ENCODE results near the gene FOXRED2. TPM values are rescaled to one million over a fixed set of nuclear protein-coding genes. Genes with fewer than 3 reads are reported as not detected.
A peak's percentile ranks its signal among the peaks of the same experiment; 100 is the strongest.

Gene FOXRED2
- polyA plus RNA-seq, 1 donor from 2014 or later = 7.9 TPM

GRCh38 chr22:36456464-36456845 lies 50.4 kb downstream of the FOXRED2 start:
- Histone ChIP-seq H3K79me2 (replicated peaks; ENCODE audit: insufficient read depth, low read length) (no peaks in the 10 kb centered on the region), H3K4me3 (ENCODE audit: low read length) (no peak overlapping the region), H4K20me1 (ENCODE audit: insufficient read depth) (no peaks in the 10 kb centered on the region), H3K9me3 (ENCODE audit: low read length) (no peaks in the 10 kb centered on the region), H3K4me2 (ENCODE audit: low read length) (no peak overlapping the region), H3K27ac (ENCODE audit: low read length) (no peak overlapping the region), H3K27me3 (ENCODE audit: insufficient read depth, low read depth, low read length) (no peaks in the 10 kb centered on the region), H3K9me2 (ENCODE audit: insufficient read depth, low read length) (no peaks in the 10 kb centered on the region), H3K9ac (ENCODE audit: low read length) (no peak overlapping the region), H2AFZ (ENCODE audit: low read depth, low read length) (no peak overlapping the region), H3F3A (ENCODE audit: insufficient read depth, low read length, poor library complexity, severe bottlenecking) (no peaks in the 10 kb centered on the region), H3K36me3 (ENCODE audit: insufficient read depth, low read length) (no peaks in the 10 kb centered on the region)
- TF ChIP-seq SMC3 (conservative IDR thresholded peaks at IDR 0.05; ENCODE audit: poor library complexity) (no peak), EP300 (conservative IDR thresholded peaks at IDR 0.05; ENCODE audit: poor library complexity, severe bottlenecking) (no peak), RAD21 (conservative IDR thresholded peaks at IDR 0.05) (no peak), MXI1 (conservative IDR thresholded peaks at IDR 0.05; ENCODE audit: poor library complexity, severe bottlenecking) (no peak), TAF1 (IDR thresholded peaks at IDR 0.05; ENCODE audit: low read depth) (no peak), EZH2 (IDR thresholded peaks at IDR 0.05; ENCODE audit: borderline replicate concordance, insufficient read depth, low read length, poor library complexity, severe bottlenecking) (no peak), POLR2AphosphoS5 (IDR thresholded peaks at IDR 0.05) (no peak), REST (IDR thresholded peaks at IDR 0.05; ENCODE audit: borderline replicate concordance) (no peak)
- TF ChIP-seq, protein P1, sequence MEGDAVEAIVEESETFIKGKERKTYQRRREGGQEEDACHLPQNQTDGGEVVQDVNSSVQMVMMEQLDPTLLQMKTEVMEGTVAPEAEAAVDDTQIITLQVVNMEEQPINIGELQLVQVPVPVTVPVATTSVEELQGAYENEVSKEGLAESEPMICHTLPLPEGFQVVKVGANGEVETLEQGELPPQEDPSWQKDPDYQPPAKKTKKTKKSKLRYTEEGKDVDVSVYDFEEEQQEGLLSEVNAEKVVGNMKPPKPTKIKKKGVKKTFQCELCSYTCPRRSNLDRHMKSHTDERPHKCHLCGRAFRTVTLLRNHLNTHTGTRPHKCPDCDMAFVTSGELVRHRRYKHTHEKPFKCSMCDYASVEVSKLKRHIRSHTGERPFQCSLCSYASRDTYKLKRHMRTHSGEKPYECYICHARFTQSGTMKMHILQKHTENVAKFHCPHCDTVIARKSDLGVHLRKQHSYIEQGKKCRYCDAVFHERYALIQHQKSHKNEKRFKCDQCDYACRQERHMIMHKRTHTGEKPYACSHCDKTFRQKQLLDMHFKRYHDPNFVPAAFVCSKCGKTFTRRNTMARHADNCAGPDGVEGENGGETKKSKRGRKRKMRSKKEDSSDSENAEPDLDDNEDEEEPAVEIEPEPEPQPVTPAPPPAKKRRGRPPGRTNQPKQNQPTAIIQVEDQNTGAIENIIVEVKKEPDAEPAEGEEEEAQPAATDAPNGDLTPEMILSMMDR (IDR thresholded peaks at IDR 0.05; ENCODE audit: poor library complexity, severe bottlenecking) = no peak

DNA sequence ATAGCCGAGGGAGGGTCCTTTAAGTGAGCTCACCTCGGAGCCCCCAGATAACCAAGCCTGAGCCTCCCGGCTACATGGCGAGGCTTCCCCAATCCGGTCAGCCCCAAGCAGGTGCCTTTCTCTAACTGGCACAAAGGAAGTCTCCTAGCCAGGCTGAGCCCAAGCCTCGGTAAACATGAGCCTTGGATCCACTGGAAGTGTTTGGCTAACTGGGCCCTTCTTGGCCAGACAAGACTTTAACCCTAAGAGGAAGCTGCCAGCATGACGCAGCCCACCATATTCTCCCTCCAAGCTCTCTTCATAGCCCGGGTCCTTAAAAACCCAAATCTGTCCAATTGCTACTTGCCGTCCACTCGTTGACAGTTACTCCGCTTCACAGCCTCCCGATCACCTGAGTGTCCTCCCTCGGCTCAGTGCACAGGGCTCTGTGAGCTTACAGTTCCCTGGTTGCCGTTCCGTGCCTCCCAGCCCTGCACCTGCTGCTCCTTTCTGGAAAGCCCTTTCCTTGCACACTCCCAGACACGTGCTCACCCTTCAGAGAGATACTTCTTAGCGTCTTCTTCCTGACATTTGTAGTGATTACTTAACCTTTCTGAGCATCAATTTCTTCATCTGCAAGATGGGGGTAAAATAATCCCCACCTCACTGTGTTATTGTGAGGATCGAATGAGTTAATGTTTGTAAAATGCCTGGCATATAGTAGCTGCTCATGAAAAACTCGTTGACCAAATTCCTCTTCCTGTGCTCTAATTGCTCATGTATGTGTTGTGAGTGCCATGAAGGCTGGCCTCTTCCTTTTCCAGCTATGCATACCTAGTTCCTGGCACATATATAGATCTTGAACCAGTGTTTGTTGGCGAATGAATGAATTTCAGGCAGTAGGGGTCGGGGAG lies 51.0 kb downstream of the FOXRED2 start:
- peak overlapping the region; percentile 68 for H3K9ac ChIP-seq (ENCODE audit: low read length)
- no peaks in the 10 kb centered on the region for H3K79me2 ChIP-seq (replicated peaks; ENCODE audit: insufficient read depth, low read length)
- TF ChIP-seq SMC3 (conservative IDR thresholded peaks at IDR 0.05; ENCODE audit: poor library complexity) (no peak), TAF1 (IDR thresholded peaks at IDR 0.05; ENCODE audit: low read depth) (no peak), RAD21 (conservative IDR thresholded peaks at IDR 0.05) (no peak), EZH2 (IDR thresholded peaks at IDR 0.05; ENCODE audit: borderline replicate concordance, insufficient read depth, low read length, poor library complexity, severe bottlenecking) (no peak), MXI1 (conservative IDR thresholded peaks at IDR 0.05; ENCODE audit: poor library complexity, severe bottlenecking) (no peak), EP300 (conservative IDR thresholded peaks at IDR 0.05; ENCODE audit: poor library complexity, severe bottlenecking) (no peak), REST (IDR thresholded peaks at IDR 0.05; ENCODE audit: borderline replicate concordance) (no peak), POLR2AphosphoS5 (IDR thresholded peaks at IDR 0.05) (no peak)
- TF ChIP-seq, protein P1 (IDR thresholded peaks at IDR 0.05; ENCODE audit: poor library complexity, severe bottlenecking) = no peak
- no peaks in the 10 kb centered on the region for H3K36me3 ChIP-seq (ENCODE audit: insufficient read depth, low read length)
- H4K20me1 ChIP-seq (ENCODE audit: insufficient read depth) = no peaks in the 10 kb centered on the region
- no peak overlapping the region for H3K4me2 ChIP-seq (ENCODE audit: low read length)
- no peaks in the 10 kb centered on the region for H3K9me2 ChIP-seq (ENCODE audit: insufficient read depth, low read length)
- H2AFZ ChIP-seq (ENCODE audit: low read depth, low read length) = peak overlapping the region; percentile 4
- no peaks in the 10 kb centered on the region for H3K27me3 ChIP-seq (ENCODE audit: insufficient read depth, low read depth, low read length)
- H3F3A ChIP-seq (ENCODE audit: insufficient read depth, low read length, poor library complexity, severe bottlenecking) = no peaks in the 10 kb centered on the region
- H3K9me3 ChIP-seq (ENCODE audit: low read length) = no peaks in the 10 kb centered on the region
- peak overlapping the region; percentile 63 for H3K4me3 ChIP-seq (ENCODE audit: low read length)
- no peak overlapping the region for H3K27ac ChIP-seq (ENCODE audit: low read length)

Measured in neural cell (in vitro differentiated cells).